Lower leg skin (tissue), 4 donors: Measurements from ENCODE around the gene DISP3. TPM values are rescaled to one million over a fixed set of nuclear protein-coding genes. Genes with fewer than 3 reads are reported as not detected.

Experiments used
- DNase-seq, 2 donors: peaks; one replicate each; pipeline ENCODE4 v3.0.0-alpha.2; 2019; ENCODE audit warnings: low spot score in 2 of 2
- H3K4me3 ChIP-seq: fragments of 200-600 bp; sonication (generic); 2 replicates; pipeline ENCODE4 v1.5.1; 2017; ENCODE audit warnings: mild to moderate bottlenecking, low read depth; ENCODE audit not compliant: poor library complexity, severe bottlenecking
- POLR2A ChIP-seq, 2 donors: fragments of 450-650 bp; IDR thresholded peaks; one replicate each; pipeline ENCODE4 v1.6.1; 2016 to 2017; ENCODE audit warnings: antibody characterized with exemption in 2 of 2, mild to moderate bottlenecking in 1 of 2, moderate library complexity in 1 of 2
- WGBS, 2 donors: methylation state at CpG; one replicate each; pipeline ENCODE4 v1.1.5; 2018; 5-methylcytosine and 5-hydroxymethylcytosine counted together
- intact Hi-C: fragments of 100-400 bp; cut with DNase I; formaldehyde crosslinking; loops from one replicate; pipeline ENCODE4 v1.15.0; 2023; ENCODE audit warnings: low total_unique reads
- total RNA-seq, 4 donors: library from RNA; depleted of rRNA; stranded (reverse); fragments of >200 nt; gene quantifications; one replicate each; pipeline ENCODE4 v1.1.0, GENCODE V29; 2016
- TF ChIP-seq, protein P1 (sequence below), 3 donors: fragments of 450-650 bp; IDR thresholded peaks; one replicate each; pipeline ENCODE4 v1.5.1; 2016; ENCODE audit warnings: antibody characterized with exemption in 3 of 3, mild to moderate bottlenecking in 3 of 3, moderate library complexity in 2 of 3

DISP3 gene
- total RNA-seq, 4 donors from 2014 or later = not detected

DNA sequence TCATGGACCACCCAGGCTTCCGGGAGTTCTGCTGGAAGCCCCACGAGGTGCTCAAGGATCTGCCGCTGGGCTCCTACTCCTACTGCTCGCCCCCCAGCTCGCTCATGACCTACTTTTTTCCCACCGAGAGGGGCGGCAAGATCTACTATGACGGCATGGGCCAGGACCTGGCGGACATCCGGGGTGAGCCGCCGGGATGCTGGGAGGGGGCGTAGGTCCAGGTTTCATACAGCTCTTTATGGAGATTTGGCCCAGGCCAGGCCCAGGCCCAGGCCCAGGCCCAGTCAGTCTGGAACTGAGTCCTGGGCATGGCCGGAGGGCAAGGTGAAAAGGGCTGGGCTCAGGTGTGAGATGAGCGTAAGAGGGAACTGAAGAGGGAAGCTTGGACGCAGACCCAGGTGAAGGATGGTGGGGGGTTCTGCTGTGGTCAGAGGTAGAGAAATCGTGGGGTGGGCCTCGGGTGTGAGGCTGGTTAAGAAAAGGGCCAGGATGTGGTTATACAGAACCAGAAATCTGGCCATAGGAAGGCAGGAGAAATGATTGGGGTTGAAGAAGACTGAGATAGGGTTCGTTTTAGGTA, 23.0 kb downstream of the DISP3 start:
- no peak overlapping the region for H3K4me3 ChIP-seq
- TF ChIP-seq POLR2A (IDR thresholded peaks at IDR 0.05) = no peak
- TF ChIP-seq, protein P1, sequence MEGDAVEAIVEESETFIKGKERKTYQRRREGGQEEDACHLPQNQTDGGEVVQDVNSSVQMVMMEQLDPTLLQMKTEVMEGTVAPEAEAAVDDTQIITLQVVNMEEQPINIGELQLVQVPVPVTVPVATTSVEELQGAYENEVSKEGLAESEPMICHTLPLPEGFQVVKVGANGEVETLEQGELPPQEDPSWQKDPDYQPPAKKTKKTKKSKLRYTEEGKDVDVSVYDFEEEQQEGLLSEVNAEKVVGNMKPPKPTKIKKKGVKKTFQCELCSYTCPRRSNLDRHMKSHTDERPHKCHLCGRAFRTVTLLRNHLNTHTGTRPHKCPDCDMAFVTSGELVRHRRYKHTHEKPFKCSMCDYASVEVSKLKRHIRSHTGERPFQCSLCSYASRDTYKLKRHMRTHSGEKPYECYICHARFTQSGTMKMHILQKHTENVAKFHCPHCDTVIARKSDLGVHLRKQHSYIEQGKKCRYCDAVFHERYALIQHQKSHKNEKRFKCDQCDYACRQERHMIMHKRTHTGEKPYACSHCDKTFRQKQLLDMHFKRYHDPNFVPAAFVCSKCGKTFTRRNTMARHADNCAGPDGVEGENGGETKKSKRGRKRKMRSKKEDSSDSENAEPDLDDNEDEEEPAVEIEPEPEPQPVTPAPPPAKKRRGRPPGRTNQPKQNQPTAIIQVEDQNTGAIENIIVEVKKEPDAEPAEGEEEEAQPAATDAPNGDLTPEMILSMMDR (IDR thresholded peaks at IDR 0.05) = no peak
- WGBS, 2 donors = 77 to 83% methylated on average over 16 to 19 of the region's 19 CpGs
- peak in 1 of 2 donors; percentile 68 for DNase-seq
- intact Hi-C loops = no loop called here

DNA sequence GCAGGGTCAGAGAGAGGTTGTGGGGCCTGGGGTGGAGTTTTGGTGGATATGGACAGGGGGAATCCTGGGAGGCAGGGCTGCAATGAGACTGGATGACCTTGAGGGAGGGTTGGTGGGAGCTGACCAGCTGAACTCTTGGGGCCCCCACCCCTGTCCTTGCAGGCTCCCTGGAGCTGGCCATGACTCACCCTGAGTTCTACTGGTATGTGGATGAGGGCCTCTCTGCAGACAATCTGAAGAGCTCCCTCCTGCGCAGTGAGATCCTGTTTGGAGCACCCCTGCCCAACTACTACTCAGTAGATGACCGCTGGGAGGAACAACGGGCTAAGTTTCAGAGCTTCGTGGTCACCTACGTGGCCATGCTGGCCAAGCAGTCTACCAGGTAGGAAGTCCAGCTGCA, 23.6 kb downstream of the DISP3 start:
- TF ChIP-seq POLR2A (IDR thresholded peaks at IDR 0.05) = no peak
- TF ChIP-seq, protein P1 (IDR thresholded peaks at IDR 0.05) = no peak
- peak in 1 of 2 donors; percentile 23 for DNase-seq
- intact Hi-C loops = no loop called here
- 93 to 98% methylated on average over 5 of the region's 5 CpGs for WGBS, 2 donors
- H3K4me3 ChIP-seq = no peak overlapping the region

DNA sequence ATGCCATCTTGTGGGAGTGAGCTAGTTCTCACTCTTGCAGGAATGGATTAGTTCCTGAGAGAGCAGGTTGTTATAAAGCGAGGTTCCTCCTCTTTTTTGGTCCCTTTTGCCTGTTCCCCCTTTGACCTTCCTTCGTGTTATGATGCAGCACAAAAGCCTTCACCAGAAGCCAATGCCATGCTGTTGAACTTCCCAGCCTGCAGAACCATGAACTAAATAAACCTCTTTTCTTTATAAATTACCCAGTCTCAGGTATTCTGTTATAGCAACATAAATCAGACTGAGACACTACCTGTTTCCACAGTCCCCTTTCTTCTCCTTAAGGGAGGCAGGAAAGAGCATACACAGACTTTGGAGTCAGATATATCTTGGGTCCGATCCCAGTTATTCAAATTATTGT, 25.6 kb downstream of the DISP3 start:
- H3K4me3 ChIP-seq = no peak overlapping the region
- intact Hi-C loops = no loop called here
- no peak for TF ChIP-seq POLR2A (IDR thresholded peaks at IDR 0.05)
- TF ChIP-seq, protein P1 (IDR thresholded peaks at IDR 0.05) = no peak
- WGBS, 2 donors = 89 to 91% methylated on average over 3 of the region's 3 CpGs
- DNase-seq = no peak

DNA sequence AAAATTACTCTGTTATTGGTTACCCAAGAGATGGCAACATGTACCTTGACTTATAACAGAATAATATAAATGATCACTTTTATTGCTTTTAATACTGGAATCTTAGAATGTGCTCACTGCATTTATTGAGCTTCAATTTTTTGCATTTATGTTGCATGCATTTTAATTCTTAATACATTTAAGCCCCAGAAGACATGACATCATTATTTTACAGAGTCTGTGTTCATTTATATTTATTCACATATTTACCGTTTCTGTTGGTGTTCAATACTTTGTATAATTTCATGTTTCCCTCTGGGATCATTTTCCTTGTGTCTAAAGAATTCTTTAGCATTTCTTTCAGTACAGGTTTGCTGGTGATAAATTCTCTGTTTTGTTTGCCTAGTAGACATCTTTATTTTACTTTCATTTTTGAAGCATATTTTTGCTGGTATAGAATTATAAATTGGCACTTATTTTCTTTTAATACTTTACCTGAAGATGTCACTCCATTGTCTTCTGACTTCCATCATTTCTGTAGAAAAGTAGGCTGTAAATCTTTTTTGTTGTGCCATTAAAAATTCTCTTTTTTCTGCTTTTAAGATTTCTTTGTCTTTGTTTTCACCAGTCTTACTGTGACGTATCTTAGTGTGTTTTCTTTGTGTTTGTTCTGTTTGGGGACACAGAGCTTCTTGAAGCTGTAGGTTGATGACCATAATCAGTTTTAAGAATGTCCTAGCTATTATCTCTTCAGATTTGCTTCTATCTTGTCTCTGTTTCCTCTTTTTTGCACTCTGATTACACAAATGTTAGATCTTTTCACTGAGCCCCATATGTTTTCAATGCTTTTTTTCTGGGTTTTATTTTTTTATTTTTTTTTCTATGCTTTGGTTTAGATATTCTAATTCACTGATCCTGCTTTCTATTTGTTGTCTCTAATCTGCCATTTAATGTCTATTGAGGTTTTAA, 26.9 kb downstream of the DISP3 start:
- WGBS, 2 donors = 86 to 89% methylated on average over 2 of the region's 2 CpGs
- no peak for TF ChIP-seq POLR2A (IDR thresholded peaks at IDR 0.05)
- TF ChIP-seq, protein P1 (IDR thresholded peaks at IDR 0.05) = no peak
- no peak overlapping the region for H3K4me3 ChIP-seq
- no peak for DNase-seq
- intact Hi-C loops = no loop called here

DNA sequence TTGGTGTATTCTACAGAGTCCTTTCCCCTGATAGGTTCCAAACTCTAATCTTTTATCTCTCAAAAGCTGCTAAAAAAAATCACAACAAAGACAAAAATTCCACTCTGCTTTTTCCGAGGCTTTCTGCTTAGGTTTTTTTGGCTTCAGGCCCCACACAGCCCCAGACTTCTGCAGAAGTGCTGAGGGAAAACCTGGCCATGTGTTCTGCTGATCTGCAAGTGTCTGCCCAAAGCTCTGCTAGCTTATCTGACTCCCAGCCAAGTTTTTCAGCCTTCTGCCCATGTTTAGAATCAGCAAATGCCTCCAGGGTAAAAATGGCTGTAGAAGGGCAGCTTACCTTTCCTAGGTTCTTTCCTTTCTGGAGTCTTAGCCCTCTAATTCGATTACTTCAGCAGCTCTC, 28.4 kb downstream of the DISP3 start:
- DNase-seq = peak in 1 of 2 donors; percentile 26
- H3K4me3 ChIP-seq = no peak overlapping the region
- intact Hi-C loops = no loop called here
- 68 to 74% methylated on average over 2 of the region's 2 CpGs for WGBS, 2 donors
- TF ChIP-seq, protein P1 (IDR thresholded peaks at IDR 0.05) = no peak
- no peak for TF ChIP-seq POLR2A (IDR thresholded peaks at IDR 0.05)
